Measurements from ENCODE around the gene BHLHE23.
A peak's percentile ranks its signal among the peaks of the same experiment; 100 is the strongest.
"Not testable (repeated sequence)": the region's sequence is repeated elsewhere in the genome, so short reads cannot be mapped to it uniquely, and the experiment has no call there.

BHLHE23 gene

GRCh38 chr20:63042448-63043071 is 35.8 kb upstream of the BHLHE23 start:
- no peak for DNase-seq

- DNase-seq, result no peak
These were observed 35.0 kb upstream of the BHLHE23 start for GRCh38 chr20:63041776-63042175.

GRCh38 chr20:63037669-63038268 is 31.0 kb upstream of the BHLHE23 start:
- DNase-seq, result no peak

GRCh38 chr20:63036291-63036690 is 29.5 kb upstream of the BHLHE23 start:
- DNase-seq, result no peak

- no peak for DNase-seq
These were observed 28.9 kb upstream of the BHLHE23 start for GRCh38 chr20:63035603-63036185.

- not testable (repeated sequence) for DNase-seq
These were observed 28.2 kb upstream of the BHLHE23 start for GRCh38 chr20:63034710-63035602.

- no peak for DNase-seq
These were observed 27.3 kb upstream of the BHLHE23 start for GRCh38 chr20:63033794-63034709.

GRCh38 chr20:63032861-63033793 is 26.4 kb upstream of the BHLHE23 start:
- DNase-seq, result no peak

- no peak for DNase-seq
These were observed 25.4 kb upstream of the BHLHE23 start for GRCh38 chr20:63032026-63032800.

- no peak for DNase-seq
These were observed 24.7 kb upstream of the BHLHE23 start for GRCh38 chr20:63031251-63032014.

- no peak for DNase-seq
These were observed 22.8 kb upstream of the BHLHE23 start for GRCh38 chr20:63029358-63030121.

GRCh38 chr20:63028461-63028921 is 21.7 kb upstream of the BHLHE23 start:
- DNase-seq, result no peak

GRCh38 chr20:63027922-63028389 is 21.2 kb upstream of the BHLHE23 start:
- DNase-seq, result no peak

GRCh38 chr20:63027221-63027921 is 20.6 kb upstream of the BHLHE23 start:
- no peak for DNase-seq

GRCh38 chr20:63026582-63027165 is 19.9 kb upstream of the BHLHE23 start:
- no peak for DNase-seq

GRCh38 chr20:63025534-63026331 is 19.0 kb upstream of the BHLHE23 start:
- DNase-seq, result peak in 1 of 2 experiments; percentile 11

Measured in activated CD4-positive, alpha-beta T cell treated with anti-CD3 and anti-CD28 coated beads, Interleukin-2, amount 50 U/mL, for 48 hours (primary cell).